ENCODE data around the gene PDE1C. TPM values are rescaled to one million over a fixed set of nuclear protein-coding genes. Genes with fewer than 3 reads are reported as not detected.

Gene PDE1C
- total RNA-seq (not detected), polyA plus RNA-seq (not detected)

GRCh38 chr7:32070406-32071360, at the start of gene PDE1C:
TSS of gene PDE1C (minus strand) at chr7:32070407.
- CTCF ChIA-PET = no interaction called here

DNA sequence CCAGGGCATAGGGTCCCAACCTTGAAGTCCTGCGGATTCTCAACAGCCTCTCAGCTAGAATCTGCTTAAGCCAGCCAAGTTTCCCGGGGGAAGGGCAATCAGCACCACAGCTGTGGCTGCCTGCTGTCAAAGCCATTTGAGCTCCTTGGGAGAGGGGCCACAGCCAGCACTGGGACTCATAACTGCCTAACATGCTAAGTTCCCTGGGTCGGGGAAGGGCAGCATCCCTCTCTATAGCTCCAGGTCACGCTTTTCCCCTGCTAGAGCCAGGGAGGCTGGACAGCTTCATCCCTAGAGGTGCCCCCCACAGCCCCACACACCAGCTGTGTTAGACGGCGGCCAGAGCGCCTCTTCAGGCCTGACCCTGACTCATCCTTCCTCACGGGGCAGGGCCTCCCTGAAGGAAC, 49.6 kb upstream of the PDE1C start:
- ChIA-PET CTCF (no interaction called here), POLR2A (no interaction called here)
- Mint-ChIP-seq H3K4me1 (no peaks in the 10 kb centered on the region), H3K9me3 (peaks cover 2 to 13% (median 8%) of the 10 kb centered on the region in 5 donors), H3K4me3 (no peak overlapping the region), H3K27me3 (peaks cover 0 to 2% of the 10 kb centered on the region in 2 donors), H3K36me3 (no peaks in the 10 kb centered on the region), H3K27ac (no peak overlapping the region)
- Histone ChIP-seq H3K4me1 (ENCODE audit: insufficient read depth, low read length) (no peaks in the 10 kb centered on the region), H3K27me3 (ENCODE audit: insufficient read depth, low read length, poor library complexity, severe bottlenecking) (no peaks in the 10 kb centered on the region), H3K27ac (ENCODE audit: low read depth, low read length) (no peak overlapping the region), H3K4me3 (ENCODE audit: low read length) (no peak overlapping the region), H3K36me3 (ENCODE audit: insufficient read depth, low read length) (no peaks in the 10 kb centered on the region), H3K9me3 (ENCODE audit: low read length) (no peaks in the 10 kb centered on the region)
- no peak for DNase-seq

More at GRCh38 chr7:32070406-32071360, at the start of gene PDE1C:
- Histone ChIP-seq H3K4me3 (ENCODE audit: low read length) (no peak within 1 kb of the TSS), H3K9me3 (ENCODE audit: low read length) (no peaks in the 10 kb centered on the region), H3K27ac (ENCODE audit: low read depth, low read length) (no peak within 1 kb of the TSS), H3K36me3 (ENCODE audit: insufficient read depth, low read length) (no peaks in the 10 kb centered on the region), H3K4me1 (ENCODE audit: insufficient read depth, low read length) (no peaks in the 10 kb centered on the region), H3K27me3 (ENCODE audit: insufficient read depth, low read length, poor library complexity, severe bottlenecking) (peaks cover 3% of the 10 kb centered on the region)
- no peak for DNase-seq
- Mint-ChIP-seq H3K27ac (no peak within 1 kb of the TSS), H3K27me3 (peaks cover 15 to 17% of the 10 kb centered on the region in 2 donors), H3K4me3 (no peak within 1 kb of the TSS), H3K9me3 (peaks cover 0 to 9% (median 4%) of the 10 kb centered on the region in 5 donors), H3K4me1 (no peaks in the 10 kb centered on the region), H3K36me3 (no peaks in the 10 kb centered on the region)
- POLR2A ChIA-PET = no interaction called here

DNA sequence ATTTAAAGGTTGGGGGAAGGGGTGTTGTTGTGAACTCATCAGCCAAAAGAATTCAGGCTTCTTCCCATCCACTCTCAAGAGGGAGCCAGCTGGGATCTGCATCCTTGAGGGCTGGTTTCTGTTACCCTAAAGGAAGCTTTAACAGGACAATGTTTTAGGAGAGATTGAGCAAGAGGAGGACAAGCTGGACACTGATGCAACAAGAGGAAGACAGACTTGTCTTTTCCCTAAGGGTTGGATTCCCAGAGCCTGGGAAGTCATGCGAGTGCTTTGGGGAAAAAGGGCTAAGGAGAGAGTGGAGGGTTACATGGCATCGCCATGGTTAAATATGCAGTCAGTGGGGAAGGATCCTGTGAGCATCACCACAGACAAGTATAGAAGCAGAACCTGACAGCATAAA, 47.6 kb upstream of the PDE1C start:
- no peak for DNase-seq
- H3K4me3 Mint-ChIP-seq = no peak overlapping the region
- no peak overlapping the region for H3K27ac Mint-ChIP-seq
- H3K27me3 ChIP-seq (ENCODE audit: insufficient read depth, low read length, poor library complexity, severe bottlenecking) = no peaks in the 10 kb centered on the region
- H3K27me3 Mint-ChIP-seq = peaks cover 0 to 2% of the 10 kb centered on the region in 2 donors
- H3K4me1 Mint-ChIP-seq = no peaks in the 10 kb centered on the region
- no peak overlapping the region for H3K27ac ChIP-seq (ENCODE audit: low read depth, low read length)
- H3K4me3 ChIP-seq (ENCODE audit: low read length) = no peak overlapping the region
- H3K9me3 ChIP-seq (ENCODE audit: low read length) = no peaks in the 10 kb centered on the region
- no peaks in the 10 kb centered on the region for H3K36me3 Mint-ChIP-seq
- POLR2A ChIA-PET = no interaction called here
- no peaks in the 10 kb centered on the region for H3K36me3 ChIP-seq (ENCODE audit: insufficient read depth, low read length)
- CTCF ChIA-PET = no interaction called here
- H3K9me3 Mint-ChIP-seq = peaks cover 5 to 11% (median 7%) of the 10 kb centered on the region in 5 donors
- H3K4me1 ChIP-seq (ENCODE audit: insufficient read depth, low read length) = no peaks in the 10 kb centered on the region

GRCh38 chr7:32116436-32116835, 46.2 kb upstream of the PDE1C start:
- H3K27me3 ChIP-seq (ENCODE audit: insufficient read depth, low read length, poor library complexity, severe bottlenecking) = no peaks in the 10 kb centered on the region
- H3K4me1 Mint-ChIP-seq = no peaks in the 10 kb centered on the region
- no peak overlapping the region for H3K27ac ChIP-seq (ENCODE audit: low read depth, low read length)
- peaks cover 5 to 18% (median 9%) of the 10 kb centered on the region in 5 donors for H3K9me3 Mint-ChIP-seq
- H3K9me3 ChIP-seq (ENCODE audit: low read length) = no peaks in the 10 kb centered on the region
- H3K36me3 Mint-ChIP-seq = no peaks in the 10 kb centered on the region
- no peak for DNase-seq
- no peaks in the 10 kb centered on the region for H3K36me3 ChIP-seq (ENCODE audit: insufficient read depth, low read length)
- ChIA-PET CTCF (no interaction called here), POLR2A (no interaction called here)
- H3K4me3 Mint-ChIP-seq = no peak overlapping the region
- peaks cover 0 to 2% of the 10 kb centered on the region in 2 donors for H3K27me3 Mint-ChIP-seq
- no peak overlapping the region for H3K27ac Mint-ChIP-seq
- no peaks in the 10 kb centered on the region for H3K4me1 ChIP-seq (ENCODE audit: insufficient read depth, low read length)
- no peak overlapping the region for H3K4me3 ChIP-seq (ENCODE audit: low read length)

DNA sequence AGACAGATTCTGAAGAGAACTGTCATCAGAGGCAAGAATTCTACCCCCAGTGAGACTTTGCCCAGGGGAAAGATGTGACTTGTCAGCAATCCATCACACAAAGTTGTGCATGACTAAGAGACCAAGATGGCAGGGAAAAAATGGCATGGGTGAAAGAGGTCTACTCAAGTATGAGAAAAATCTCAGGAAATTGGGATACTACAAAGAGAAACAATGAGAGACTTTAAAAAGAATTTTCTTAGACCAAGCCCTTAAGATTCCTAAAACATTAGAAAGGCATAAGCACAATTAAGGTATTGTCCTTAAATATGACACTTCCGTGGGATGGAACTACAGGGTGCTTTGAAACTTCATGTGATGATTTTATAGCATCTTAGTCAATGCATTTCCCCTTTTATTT, 45.6 kb upstream of the PDE1C start:
- H3K9me3 Mint-ChIP-seq = peaks cover 11 to 21% (median 13%) of the 10 kb centered on the region in 5 donors
- Histone ChIP-seq H3K27me3 (ENCODE audit: insufficient read depth, low read length, poor library complexity, severe bottlenecking) (no peaks in the 10 kb centered on the region), H3K9me3 (ENCODE audit: low read length) (no peaks in the 10 kb centered on the region), H3K36me3 (ENCODE audit: insufficient read depth, low read length) (no peaks in the 10 kb centered on the region), H3K4me1 (ENCODE audit: insufficient read depth, low read length) (no peaks in the 10 kb centered on the region), H3K27ac (ENCODE audit: low read depth, low read length) (no peak overlapping the region), H3K4me3 (ENCODE audit: low read length) (no peak overlapping the region)
- no peak overlapping the region for H3K4me3 Mint-ChIP-seq
- H3K36me3 Mint-ChIP-seq = no peaks in the 10 kb centered on the region
- DNase-seq = no peak
- POLR2A ChIA-PET = no interaction called here
- H3K4me1 Mint-ChIP-seq = no peaks in the 10 kb centered on the region
- H3K27me3 Mint-ChIP-seq = peaks cover 0 to 2% of the 10 kb centered on the region in 2 donors
- H3K27ac Mint-ChIP-seq = no peak overlapping the region
- CTCF ChIA-PET = no interaction called here

DNA sequence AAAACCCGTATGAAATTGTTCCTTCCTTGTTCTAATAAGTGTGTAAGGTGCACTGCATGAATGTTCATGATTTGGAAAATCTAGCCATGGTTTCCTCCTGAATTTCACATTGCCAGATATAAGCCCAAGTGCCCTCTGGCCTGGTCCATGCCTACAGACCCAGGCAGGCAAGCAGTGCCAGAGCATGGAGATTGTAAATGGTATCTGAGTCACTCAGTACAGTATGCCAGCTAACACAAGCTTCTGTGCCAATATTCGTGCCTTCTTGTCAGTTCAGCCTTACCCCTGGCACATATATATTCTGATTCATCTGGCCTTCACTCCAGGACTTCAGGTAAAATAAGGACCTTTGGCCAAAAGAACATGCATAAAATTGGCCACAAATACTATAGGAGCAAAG, 38.4 kb upstream of the PDE1C start:
- CTCF ChIA-PET = no interaction called here

GRCh38 chr7:32104766-32105165, 34.6 kb upstream of the PDE1C start:
- H3K4me1 ChIP-seq (ENCODE audit: insufficient read depth, low read length) = no peaks in the 10 kb centered on the region
- ChIA-PET POLR2A (no interaction called here), CTCF (no interaction called here)
- H3K9me3 ChIP-seq (ENCODE audit: low read length) = no peaks in the 10 kb centered on the region
- H3K36me3 ChIP-seq (ENCODE audit: insufficient read depth, low read length) = no peaks in the 10 kb centered on the region
- Mint-ChIP-seq H3K27ac (no peak overlapping the region), H3K27me3 (no peaks in the 10 kb centered on the region), H3K4me3 (no peak overlapping the region), H3K36me3 (no peaks in the 10 kb centered on the region), H3K4me1 (no peaks in the 10 kb centered on the region), H3K9me3 (peaks cover 2 to 17% (median 9%) of the 10 kb centered on the region in 5 donors)
- no peak for DNase-seq
- H3K27me3 ChIP-seq (ENCODE audit: insufficient read depth, low read length, poor library complexity, severe bottlenecking) = no peaks in the 10 kb centered on the region
- no peak overlapping the region for H3K4me3 ChIP-seq (ENCODE audit: low read length)
- no peak overlapping the region for H3K27ac ChIP-seq (ENCODE audit: low read depth, low read length)

More for the DNA sequence above, 38.4 kb upstream of the PDE1C start:
- Histone ChIP-seq H3K27ac (ENCODE audit: low read depth, low read length) (no peak overlapping the region), H3K36me3 (ENCODE audit: insufficient read depth, low read length) (no peaks in the 10 kb centered on the region), H3K9me3 (ENCODE audit: low read length) (no peaks in the 10 kb centered on the region), H3K4me3 (ENCODE audit: low read length) (no peak overlapping the region), H3K4me1 (ENCODE audit: insufficient read depth, low read length) (no peaks in the 10 kb centered on the region), H3K27me3 (ENCODE audit: insufficient read depth, low read length, poor library complexity, severe bottlenecking) (no peaks in the 10 kb centered on the region)
- H3K27me3 Mint-ChIP-seq = no peaks in the 10 kb centered on the region
- no peaks in the 10 kb centered on the region for H3K36me3 Mint-ChIP-seq
- H3K9me3 Mint-ChIP-seq = peaks cover 16 to 27% (median 21%) of the 10 kb centered on the region in 5 donors
- no peaks in the 10 kb centered on the region for H3K4me1 Mint-ChIP-seq
- POLR2A ChIA-PET = no interaction called here
- H3K27ac Mint-ChIP-seq = no peak overlapping the region
- DNase-seq = no peak
- no peak overlapping the region for H3K4me3 Mint-ChIP-seq

GRCh38 chr7:32103361-32103760, 33.2 kb upstream of the PDE1C start:
- H3K4me3 Mint-ChIP-seq = no peak overlapping the region
- no peaks in the 10 kb centered on the region for H3K4me1 ChIP-seq (ENCODE audit: insufficient read depth, low read length)
- H3K9me3 ChIP-seq (ENCODE audit: low read length) = no peaks in the 10 kb centered on the region
- H3K27me3 Mint-ChIP-seq = no peaks in the 10 kb centered on the region
- DNase-seq = no peak
- no peak overlapping the region for H3K27ac Mint-ChIP-seq
- no peaks in the 10 kb centered on the region for H3K27me3 ChIP-seq (ENCODE audit: insufficient read depth, low read length, poor library complexity, severe bottlenecking)
- H3K36me3 Mint-ChIP-seq = no peaks in the 10 kb centered on the region
- POLR2A ChIA-PET = no interaction called here
- no peaks in the 10 kb centered on the region for H3K36me3 ChIP-seq (ENCODE audit: insufficient read depth, low read length)
- no peak overlapping the region for H3K27ac ChIP-seq (ENCODE audit: low read depth, low read length)
- H3K4me3 ChIP-seq (ENCODE audit: low read length) = no peak overlapping the region
- H3K4me1 Mint-ChIP-seq = no peaks in the 10 kb centered on the region
- CTCF ChIA-PET = no interaction called here
- H3K9me3 Mint-ChIP-seq = peaks cover 2 to 17% (median 8%) of the 10 kb centered on the region in 5 donors

Measured in CD8-positive, alpha-beta memory T cell (primary cell).